Measurements from ENCODE around the gene IL21.
A peak's percentile ranks its signal among the peaks of the same experiment; 100 is the strongest.

Gene IL21

GRCh38 chr4:122632396-122633143 lies 11.7 kb upstream of the IL21 start:
- no peak for DNase-seq (ENCODE audit: low spot score)

- DNase-seq (ENCODE audit: low spot score), result no peak
These were observed 4.3 kb upstream of the IL21 start for GRCh38 chr4:122625156-122625555.

- no peak for DNase-seq (ENCODE audit: low spot score)
These were observed 3.3 kb upstream of the IL21 start for GRCh38 chr4:122624205-122624604.

GRCh38 chr4:122623637-122624166 lies 2.8 kb upstream of the IL21 start:
- DNase-seq (ENCODE audit: low spot score), result no peak

GRCh38 chr4:122622400-122622799 lies 1.5 kb upstream of the IL21 start:
- DNase-seq (ENCODE audit: low spot score), result no peak

- no peak for DNase-seq (ENCODE audit: low spot score)
These were observed 1.3 kb downstream of the IL21 start for GRCh38 chr4:122619611-122620010.

- DNase-seq (ENCODE audit: low spot score), result no peak
These were observed 3.0 kb downstream of the IL21 start for GRCh38 chr4:122617597-122618593.

GRCh38 chr4:122616915-122617596 lies 3.8 kb downstream of the IL21 start:
- DNase-seq (ENCODE audit: low spot score), result no peak

GRCh38 chr4:122614621-122615020 lies 6.2 kb downstream of the IL21 start:
- DNase-seq (ENCODE audit: low spot score), result no peak

GRCh38 chr4:122612540-122612939 lies 8.3 kb downstream of the IL21 start:
- DNase-seq (ENCODE audit: low spot score), result no peak

GRCh38 chr4:122606364-122607043 lies 14.4 kb downstream of the IL21 start:
- DNase-seq (ENCODE audit: low spot score), result no peak

- DNase-seq (ENCODE audit: low spot score), result no peak
These were observed 16.7 kb downstream of the IL21 start for GRCh38 chr4:122604146-122604545.

GRCh38 chr4:122603156-122603574 lies 17.7 kb downstream of the IL21 start:
- DNase-seq (ENCODE audit: low spot score), result no peak

GRCh38 chr4:122602277-122603142 lies 18.4 kb downstream of the IL21 start:
- peak; percentile 42 for DNase-seq (ENCODE audit: low spot score)

GRCh38 chr4:122591196-122591595 lies 29.7 kb downstream of the IL21 start:
- DNase-seq (ENCODE audit: low spot score), result no peak

- peak; percentile 35 for DNase-seq (ENCODE audit: low spot score)
These were observed 32.2 kb downstream of the IL21 start for GRCh38 chr4:122588453-122589238.

GRCh38 chr4:122584519-122584918 lies 36.3 kb downstream of the IL21 start:
- no peak for DNase-seq (ENCODE audit: low spot score)

GRCh38 chr4:122583906-122584305 lies 37.0 kb downstream of the IL21 start:
- no peak for DNase-seq (ENCODE audit: low spot score)

Data from NAMALWA (cell line).